GM21447 (cell line): ENCODE measurements around the gene SLC25A26.

ENCODE experiments used
- ATAC-seq: cut with Tn5 transposase; IDR thresholded peaks from one replicate; pipeline ENCODE4 v1.9.1; 2021; ENCODE audit not compliant: unreplicated experiment

SLC25A26 gene

DNA sequence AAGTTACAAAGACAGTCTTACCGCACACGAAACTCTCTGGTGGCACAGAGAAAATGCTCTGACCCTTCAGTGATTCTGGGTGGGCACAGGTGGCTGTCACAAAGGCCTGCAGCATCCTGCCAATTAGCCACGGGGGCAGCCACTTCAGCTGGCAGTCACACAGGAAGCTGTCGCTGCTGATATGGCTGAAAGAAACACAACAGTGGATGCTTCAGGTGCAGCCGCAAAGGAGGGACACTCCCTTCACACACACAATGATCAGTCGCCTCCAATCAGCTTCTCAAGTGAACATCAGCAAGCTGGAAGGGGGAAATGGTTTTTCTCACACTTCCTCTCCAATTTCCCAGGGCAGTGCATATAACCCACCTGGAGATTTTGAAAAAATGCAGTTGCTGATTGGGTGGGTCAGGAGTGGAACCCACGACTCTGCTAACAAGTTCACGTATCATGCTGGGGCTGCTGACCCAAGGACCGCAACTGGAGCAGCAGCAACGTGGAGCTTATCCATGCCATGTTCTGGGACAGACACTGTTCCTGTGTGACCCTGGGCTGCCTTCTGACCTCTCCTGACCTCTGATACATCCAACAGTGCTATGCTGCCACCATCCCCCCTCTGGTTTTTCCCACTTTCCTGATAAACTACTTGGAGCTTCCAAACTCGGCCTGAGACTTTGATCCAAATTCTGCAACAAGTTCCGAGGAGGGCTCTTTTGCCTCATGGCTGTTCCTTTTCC, 173.4 kb downstream of the SLC25A26 start:
- ATAC-seq = peak; percentile 94

DNA sequence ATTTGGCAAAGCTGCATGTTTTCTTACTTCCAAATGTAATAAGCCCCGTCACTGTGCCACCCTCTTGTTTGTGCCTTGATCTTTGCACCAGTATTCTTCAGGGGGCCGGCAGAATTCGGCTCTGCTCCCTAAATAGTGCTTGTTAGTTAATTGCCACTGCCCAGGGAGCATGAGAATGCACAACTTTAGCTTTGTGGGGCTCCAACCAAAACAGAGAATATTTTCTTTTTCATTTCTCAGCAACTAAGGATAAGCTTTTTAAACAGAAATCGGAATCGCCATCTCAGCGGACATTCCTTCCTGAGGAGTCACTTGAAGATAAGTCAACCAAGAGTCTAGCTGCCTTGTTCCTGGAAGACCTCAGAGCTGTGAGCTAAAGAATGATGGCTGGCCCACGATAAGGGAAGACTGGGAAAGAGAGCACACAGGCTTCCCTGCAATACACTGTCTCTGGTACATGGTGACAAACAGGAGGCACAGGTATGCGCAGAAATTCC, 174.0 kb downstream of the SLC25A26 start:
- ATAC-seq = no peak

DNA sequence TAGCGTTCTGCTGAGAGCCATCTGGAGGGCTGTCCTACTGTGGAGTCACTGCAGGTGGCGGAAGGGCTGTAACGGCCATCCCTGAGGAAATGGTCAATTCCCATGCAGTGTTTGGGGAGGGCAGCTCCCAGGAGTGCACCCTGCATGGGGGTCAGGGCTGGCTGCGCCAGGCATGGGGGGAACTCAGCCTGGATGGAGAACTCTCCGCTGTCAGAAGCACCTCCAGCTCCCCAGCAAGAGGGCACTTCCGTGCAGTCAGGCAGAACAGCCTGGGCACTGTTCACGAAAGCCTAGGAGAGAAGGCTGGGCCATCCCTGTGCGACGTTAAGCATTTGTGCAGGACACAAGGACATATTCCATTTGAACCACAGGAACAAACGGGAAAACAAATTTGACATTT, 174.8 kb downstream of the SLC25A26 start:
- ATAC-seq = no peak

DNA sequence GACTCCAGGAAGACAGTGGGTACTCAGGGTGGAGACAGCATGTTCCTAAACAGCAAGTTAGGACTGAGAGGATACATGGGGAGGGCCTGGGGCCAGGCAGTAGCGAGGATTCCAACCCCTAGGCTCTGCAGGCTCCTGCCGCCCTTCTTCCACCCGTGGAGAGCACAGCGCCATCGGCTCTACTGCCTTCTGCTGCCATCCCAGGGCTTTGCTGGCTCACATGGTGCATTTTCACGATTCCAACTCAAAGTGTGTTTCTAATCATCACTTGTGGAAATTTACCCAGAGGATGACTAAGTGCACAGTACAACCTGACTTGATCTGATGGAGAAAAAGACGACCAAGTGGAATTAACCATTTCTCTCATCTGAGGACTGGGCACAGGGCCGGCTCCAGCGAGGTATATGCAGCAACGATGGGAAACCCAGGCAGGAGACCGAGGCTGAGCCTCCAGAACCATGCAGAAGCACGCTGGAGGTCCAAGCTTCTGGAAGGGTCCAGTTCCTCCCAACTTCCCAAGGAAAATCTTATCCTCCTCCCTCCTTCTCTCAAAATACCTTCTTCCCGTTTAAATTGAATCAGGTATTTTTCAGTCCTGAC, 175.5 kb downstream of the SLC25A26 start:
- ATAC-seq = no peak

DNA sequence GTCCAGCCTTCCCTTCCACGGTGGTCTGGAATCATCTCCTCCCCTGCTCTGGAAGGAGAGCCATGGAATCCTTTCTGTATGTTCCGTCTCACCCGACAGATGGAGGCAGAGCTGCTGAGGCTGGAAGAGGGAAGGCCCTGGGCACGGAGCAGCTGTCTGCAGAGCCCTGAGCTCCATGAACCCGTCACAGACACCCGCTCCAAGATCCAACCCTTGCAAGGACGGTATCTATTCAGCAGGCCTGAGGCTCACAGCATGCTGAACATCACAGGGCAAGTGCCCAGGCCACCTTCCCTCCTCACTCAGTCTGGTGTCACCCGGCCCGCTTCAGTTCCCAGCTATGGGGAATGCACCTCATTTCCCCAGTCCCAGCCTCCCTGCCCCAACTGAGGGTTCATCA, 176.1 kb downstream of the SLC25A26 start:
- no peak for ATAC-seq

DNA sequence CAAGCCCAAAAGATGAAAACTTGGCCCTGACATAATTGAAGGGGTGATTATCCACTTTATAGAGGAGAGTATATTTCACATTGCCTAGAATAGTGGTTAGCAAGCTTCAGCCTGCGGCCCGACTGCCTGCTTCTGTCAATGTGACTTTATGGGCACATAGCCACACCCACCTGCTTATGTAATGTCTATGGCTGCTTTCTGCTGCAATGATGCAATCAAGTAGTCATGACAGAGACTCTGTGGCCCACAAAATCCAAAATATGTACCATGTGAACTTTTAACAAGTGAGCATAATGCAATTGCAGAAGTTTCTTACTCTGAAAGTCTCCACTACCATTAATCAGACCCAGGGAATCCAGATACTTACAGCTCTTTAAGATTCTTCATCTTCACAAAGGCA, 176.9 kb downstream of the SLC25A26 start:
- ATAC-seq = no peak

DNA sequence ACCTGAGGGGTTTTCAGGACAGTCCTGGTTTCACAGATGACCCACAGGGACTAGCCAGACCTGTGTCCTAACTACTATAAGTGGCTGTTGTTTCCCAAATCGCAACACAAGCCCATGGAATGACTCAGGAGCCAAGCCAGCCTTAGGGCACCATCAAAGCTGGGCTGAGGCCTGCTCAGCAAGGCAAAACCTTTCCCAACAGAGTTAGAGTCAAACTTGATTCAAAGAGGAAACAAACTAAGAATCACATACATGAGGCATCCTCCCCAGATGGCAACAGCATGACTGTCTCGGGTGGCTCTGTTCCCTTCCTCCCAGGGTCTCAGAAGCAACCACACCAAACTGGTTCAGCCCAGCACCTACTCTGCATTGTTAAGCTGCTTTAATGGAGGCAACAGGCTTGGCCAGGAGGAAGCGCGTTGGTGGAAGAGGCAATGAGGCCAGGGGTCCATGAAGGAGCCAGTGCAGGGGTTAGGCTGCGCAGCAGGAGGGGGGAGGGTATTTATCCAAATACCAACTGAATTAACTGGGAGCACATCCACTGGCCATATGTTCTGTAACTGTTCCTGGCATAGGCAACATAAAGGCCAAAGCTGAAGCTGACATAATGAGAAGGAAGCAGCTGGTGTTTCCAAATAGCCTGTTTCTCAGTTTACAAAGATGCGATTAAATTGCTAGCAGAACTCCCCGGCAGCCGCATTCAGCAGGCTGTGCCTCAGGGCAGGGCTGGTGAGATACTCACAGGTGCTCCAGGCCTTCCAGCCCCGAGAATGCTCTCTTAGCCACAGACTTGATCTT, 177.6 kb downstream of the SLC25A26 start:
- no peak for ATAC-seq

DNA sequence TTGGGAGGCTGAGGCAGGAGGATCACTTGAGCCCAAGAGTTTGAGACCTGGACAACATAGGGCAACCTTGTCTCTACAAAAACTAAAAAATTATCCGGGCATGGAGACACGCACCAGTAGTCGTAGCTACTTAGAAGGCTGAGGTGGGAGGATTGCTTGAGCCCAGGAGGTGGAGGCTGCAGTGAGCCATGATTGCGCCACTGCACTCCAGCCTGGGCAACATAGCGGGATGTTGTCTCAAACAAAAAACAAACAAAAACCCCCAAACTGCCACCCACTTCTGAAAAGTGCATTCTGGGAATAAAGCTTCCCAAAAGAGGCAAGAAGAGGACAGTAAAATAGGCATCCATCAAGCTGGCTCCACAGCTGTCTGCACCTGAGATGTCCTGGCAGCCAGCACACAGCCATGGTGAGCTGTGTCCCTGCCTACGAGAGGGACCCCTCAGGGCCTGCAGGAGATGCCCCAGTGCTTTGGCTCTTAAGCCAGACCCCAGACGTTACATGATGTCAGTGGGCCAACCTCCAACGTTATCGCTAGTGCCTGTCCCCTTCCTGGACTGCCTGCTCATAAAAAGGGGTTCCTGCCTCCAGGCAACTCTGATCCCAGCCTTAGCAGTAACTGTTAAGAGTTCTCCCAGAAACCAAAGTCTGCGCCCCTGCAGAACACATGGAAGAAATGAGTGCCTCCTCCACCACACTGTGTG, 178.9 kb downstream of the SLC25A26 start:
- no peak for ATAC-seq

DNA sequence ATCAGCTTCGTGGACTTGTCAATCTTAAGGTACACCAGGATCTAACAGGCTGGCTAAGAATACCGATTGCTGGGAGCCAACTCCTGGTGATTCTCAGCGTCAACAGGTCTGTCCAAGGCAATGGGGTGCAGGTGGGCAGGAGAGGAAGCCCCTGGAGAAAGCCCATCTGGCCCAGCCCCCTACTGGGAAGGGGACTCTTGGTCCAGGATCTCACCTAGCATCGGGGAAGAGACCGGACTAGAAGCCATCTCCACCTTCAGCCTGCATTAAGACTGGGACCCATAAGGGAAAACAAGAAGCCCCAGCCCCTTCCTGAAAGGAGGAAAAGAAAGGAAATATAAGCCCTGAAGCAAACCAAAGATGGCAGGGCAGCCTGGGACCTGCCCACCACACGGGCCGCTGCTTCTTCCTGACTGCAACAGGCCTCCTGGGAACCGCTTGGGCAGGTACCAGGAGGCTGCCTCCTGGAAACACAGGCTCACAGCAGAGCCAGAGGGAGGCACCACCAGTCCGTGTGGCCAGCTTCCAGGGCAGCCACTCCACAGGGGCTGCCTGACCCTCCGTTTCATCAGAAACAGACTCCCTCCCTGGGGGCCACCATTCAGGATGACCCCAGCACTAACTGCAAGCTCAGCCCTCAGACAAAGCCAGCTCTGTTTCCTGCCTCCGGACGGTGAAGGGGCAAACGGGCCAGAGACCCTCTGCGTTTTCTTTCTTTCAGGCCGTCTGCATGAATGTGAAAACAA, 179.8 kb downstream of the SLC25A26 start:
- no peak for ATAC-seq

DNA sequence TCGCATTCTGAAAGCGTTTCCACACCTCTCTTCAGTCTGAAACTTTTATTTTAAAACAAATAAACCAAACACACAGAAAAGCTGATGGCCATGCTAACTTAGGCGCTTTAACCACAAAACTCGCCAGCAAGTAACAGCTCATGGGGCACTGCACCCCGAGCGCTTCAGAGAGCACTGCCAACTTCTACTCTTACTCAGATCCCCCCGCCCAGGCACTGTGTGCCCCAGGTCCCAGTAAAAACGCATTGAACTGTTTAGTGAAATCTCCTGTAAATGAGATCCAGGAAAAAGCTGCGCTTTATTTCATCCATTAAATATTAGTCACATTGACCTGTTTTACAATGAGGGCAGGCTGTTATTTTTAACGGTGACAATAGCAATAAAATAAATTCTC, 180.4 kb downstream of the SLC25A26 start:
- ATAC-seq = no peak

DNA sequence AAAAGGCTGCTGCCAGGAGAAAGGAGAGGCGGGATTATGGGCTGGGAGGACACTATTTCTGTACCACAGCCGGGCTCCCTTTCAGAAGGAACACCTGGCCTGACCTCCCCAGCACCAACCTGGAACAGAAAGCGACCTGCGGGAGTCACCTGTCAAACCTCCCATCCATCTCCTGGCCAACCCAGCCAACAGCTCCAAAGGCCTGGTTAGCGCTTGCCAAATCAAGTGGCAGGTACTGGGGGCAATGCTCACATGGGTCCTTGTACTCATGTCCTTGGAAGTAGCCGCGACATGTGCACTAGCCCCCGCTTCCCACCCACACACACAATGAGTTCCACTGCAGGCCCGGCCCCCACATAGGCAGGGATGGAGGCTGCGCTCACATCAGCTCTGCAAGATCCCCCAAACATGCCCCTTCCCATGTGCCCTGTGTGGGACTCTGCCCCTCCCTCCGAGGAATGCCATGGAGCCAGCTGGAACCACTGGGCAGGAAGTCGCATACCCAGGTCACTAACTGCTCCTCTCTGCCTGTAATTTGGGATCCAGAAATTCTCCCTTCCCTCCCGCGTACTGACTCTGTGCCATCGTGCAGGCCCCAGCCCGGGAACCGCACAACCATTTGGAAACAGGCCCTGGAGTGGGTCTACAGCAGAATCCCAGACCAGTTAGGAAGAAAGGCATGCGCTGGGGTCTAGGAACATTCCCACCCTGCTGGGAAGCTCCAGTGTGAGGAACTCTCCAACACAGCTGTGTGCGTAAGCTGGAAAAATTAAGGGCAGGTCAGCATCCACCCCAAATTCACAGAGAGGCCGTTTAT, 181.1 kb downstream of the SLC25A26 start:
- ATAC-seq = no peak

DNA sequence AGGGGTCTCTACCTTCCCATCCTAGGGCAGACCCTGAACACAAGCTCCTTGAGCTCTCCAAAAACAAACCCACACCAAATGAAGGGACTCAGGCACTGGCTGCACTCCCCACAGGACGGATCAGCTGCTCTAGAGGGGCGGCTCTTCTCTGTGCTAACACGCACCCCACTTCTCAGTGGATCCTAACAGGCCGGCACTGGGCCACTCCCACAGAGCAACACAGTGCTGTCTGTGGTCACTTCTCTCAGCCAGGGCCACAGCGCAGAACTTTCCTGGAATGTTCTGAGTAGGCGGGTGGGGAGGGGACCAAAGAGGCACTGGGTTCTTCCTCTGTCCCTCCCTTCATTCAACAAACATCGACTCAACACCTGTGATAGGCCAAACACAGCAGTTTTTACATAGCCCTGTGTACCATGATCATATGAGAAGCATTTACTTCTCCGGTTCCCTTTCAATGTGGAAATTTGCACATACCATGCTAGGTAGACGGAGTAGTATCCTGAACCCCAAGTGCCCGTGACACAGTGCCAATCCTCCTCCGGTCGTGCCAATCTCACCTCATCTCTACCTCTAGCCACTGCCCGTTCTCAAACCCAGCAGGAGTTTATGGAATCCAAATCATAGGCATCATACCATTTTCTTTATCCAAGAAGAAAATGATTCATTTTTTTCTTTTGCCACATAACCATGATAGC, 181.9 kb downstream of the SLC25A26 start:
- ATAC-seq = no peak

DNA sequence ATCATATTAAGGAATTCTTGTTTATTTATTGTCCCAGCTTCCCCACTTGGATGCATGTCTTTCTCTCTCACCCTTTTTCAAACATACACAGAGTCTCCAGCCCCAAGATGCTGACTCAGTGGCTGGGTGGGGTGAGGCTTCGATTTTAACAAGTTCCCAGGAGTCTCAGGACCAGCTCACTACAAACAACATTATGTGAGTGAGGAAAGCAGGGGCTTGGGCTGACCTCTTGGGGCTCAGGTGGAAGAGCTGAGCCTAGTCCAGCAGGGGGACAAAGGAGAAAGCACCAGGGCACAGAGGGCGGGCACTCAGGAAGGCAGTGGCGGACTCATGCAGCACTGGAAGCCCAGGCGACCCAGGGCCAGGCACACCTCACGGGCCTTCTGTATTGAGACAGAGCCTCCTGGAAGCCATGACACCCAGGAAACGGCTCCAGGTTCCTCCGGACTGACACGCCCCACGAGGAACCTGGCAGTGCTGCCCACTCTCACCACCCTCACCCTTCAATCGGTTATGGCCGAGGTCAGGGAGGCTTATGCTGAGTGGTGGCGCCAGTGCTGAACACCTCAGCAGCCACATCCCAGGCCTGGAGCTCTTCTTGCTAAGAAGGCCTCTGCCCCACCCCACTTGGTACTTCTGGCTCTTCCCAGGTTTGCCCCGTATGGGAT, 182.7 kb downstream of the SLC25A26 start:
- ATAC-seq = no peak

DNA sequence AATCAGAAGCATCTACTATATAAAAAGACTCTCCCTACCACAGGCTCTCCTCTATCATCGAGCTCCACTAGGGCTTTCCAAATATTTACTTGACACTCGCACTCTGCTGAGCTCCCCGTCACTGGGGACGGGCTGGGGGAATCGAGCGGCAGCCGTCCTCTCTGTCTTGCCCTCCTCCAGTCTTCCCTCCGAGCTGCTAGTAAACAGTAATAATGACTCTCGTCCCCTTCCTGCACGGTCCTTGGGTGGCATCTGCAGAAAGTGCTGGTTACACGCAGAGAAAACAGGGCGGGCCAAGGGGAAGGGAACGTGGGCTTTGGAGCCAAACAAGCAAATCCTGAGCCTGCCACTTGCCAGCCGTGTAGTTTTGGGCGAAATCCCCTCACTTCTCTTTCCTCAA, 183.4 kb downstream of the SLC25A26 start:
- ATAC-seq = no peak

DNA sequence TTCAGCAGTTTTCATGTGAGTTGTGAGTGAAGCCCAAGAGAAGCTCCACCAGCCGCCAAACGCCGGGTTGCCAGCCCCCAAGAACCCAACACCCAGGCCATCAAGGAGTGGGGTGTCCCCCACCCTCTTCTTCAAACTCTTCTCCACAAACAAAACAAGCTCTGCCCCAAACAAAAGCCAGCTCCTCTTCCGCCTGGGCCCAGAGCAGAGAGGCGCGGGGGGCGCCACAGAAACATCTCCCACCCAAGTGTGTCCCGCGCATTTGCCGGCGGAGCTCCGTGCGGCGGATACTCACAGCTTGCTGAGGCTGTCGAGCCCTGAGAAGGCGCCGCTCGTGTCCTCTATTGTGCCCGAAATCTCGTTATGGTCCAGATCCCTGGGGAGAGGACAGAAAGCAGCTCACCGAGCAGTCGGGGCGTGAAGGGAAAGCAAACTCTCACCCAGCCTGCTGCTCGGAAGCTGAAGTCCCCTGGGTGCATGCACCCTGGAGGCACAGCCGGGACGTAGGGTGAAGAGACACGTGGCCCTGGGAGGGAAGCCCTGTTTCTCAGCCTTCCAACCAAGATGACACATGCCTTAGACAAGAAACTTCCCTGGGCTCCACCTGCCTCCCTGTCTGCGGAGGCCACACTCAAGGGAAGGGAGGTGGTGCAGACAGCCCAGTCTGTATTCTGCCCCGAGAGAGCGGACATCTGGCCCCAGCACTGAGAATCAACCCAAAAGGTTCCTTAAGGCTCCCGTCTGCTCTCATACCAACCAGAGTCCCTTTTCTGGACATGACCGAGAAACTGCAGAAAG, 184.3 kb downstream of the SLC25A26 start:
- ATAC-seq = no peak

DNA sequence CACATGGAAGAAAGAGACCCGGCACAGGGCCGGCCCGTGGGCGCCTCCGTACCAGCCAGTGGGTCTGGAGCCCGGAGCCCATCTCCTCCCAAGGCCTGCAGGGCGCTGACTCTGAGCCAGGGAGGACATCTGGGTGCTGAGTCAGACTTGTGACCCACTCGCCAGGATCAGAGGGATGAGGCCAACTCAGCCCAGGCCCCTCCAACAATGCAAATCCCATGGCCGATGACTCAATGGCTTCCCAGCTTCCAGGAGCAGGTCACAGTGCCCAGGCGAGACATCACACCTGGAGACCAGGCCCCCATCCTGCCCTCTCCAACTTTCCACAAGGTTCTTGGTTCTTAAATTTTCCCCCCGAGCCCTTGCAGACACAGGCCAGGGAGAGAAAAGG, 184.9 kb downstream of the SLC25A26 start:
- ATAC-seq = no peak

DNA sequence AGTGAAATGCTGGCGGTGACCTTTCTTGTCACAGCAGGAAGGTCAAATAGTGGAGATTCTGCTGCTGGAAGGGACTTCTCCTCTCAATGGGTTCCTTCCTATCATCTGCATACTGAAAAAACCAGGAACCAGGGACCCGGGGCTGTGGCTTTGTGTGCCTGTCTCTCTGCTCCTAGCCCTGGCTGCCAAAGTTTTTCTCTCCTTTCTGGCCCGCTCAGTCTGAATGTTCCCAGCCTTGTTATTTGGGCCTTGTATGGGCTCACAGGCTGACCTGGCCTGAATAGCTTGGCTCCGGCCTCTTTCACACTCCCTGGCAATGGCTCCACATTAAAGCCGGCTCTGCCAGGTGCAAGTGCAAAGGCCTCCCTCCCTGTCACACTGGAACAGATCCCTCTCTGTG, 185.4 kb downstream of the SLC25A26 start:
- no peak for ATAC-seq
